Muscle layer of duodenum (tissue), 2 donors: ENCODE results near the gene KRTAP2-4.
"Not testable (repeated sequence)": the region's sequence is repeated elsewhere in the genome, so short reads cannot be mapped to it uniquely, and the experiment has no call there.

ENCODE experiments used
- H3K27ac ChIP-seq: one replicate; pipeline ENCODE4 v1.7.0; 2013; ENCODE audit warnings: mild to moderate bottlenecking, low read length
- H3K27me3 ChIP-seq: one replicate; pipeline ENCODE4 v1.7.0; 2013; ENCODE audit warnings: low read depth, mild to moderate bottlenecking, control low read depth, low read length
- H3K36me3 ChIP-seq, 2 donors: one replicate each; pipeline ENCODE4 v1.7.0; 2013; ENCODE audit warnings: low read length in 2 of 2, control low read depth in 1 of 2, mild to moderate bottlenecking in 1 of 2; ENCODE audit not compliant: insufficient read depth in 2 of 2, control insufficient read depth in 1 of 2
- H3K4me1 ChIP-seq, 2 donors: one replicate each; pipeline ENCODE4 v1.7.0; 2013; ENCODE audit warnings: low read length in 2 of 2, mild to moderate bottlenecking in 2 of 2, control low read depth in 1 of 2, moderate library complexity in 1 of 2; ENCODE audit not compliant: insufficient read depth in 2 of 2, control insufficient read depth in 1 of 2
- H3K4me3 ChIP-seq, 2 donors: one replicate each; pipeline ENCODE4 v1.7.0; 2013; ENCODE audit warnings: low read length in 2 of 2, low read depth in 1 of 2, mild to moderate bottlenecking in 1 of 2
- H3K9me3 ChIP-seq, 2 donors: one replicate each; pipeline ENCODE4 v1.7.0; 2013; ENCODE audit warnings: low read length in 2 of 2, control low read depth in 1 of 2, mild to moderate bottlenecking in 1 of 2; ENCODE audit not compliant: control insufficient read depth in 1 of 2
- donor health status: healthy.

The KRTAP2-4 gene

DNA sequence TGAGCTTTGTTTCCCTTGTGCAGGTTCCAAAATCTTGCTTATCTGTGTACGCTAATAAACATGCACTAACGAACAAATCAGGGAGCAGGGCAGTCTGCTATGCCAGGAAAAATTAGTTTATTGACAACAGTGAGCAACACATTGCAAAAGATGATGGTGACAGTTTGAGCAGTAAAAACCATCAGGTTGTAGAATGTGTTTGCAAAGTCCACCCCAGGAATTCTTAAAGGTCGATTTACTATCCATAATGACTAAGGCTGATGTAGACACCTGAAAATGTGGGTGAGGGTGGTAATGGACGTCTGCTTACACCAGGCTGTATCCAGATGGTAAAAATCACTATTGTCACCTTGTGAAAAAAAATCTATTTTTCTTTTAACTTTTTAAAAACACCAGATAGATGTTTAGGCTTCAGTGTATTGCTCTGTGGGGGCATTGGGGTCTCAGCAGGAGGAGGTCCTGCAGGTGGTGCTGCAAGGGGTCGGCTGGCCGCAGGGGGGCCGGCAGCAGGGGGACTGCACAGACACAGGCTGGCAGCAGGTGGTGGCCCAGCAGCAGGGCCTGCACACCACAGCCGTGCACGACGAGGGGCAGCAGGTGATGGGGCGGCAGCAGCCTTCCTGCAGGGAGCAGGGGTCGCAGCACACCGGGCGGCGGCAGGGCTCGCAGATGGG lies 526 bp downstream of the KRTAP2-4 start:
- not testable (repeated sequence) for H3K4me3 ChIP-seq, H3K9me3 ChIP-seq, H3K36me3 ChIP-seq, H3K27ac ChIP-seq, H3K4me1 ChIP-seq, H3K27me3 ChIP-seq

DNA sequence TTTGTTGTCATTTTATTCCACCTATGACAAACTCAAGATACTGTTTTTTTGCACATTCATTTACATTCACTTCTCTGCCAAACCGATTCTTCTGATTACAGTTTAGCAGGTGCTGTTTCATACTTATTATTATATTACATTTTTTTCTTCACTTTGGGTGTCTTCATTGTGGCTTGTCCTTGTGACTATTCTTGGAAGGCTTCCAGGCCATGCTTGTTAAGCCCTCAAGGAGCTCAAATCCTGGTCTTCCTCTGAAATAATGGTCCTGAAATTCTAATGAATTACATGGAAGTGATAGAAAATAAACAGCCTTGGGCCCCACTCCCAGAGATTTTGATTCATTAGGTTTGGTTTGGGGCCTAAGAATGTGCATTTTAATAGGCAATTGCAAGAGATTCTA lies 1.4 kb downstream of the KRTAP2-4 start:
- Histone ChIP-seq H3K9me3 (no peaks in the 10 kb centered on the region), H3K27me3 (no peaks in the 10 kb centered on the region), H3K4me1 (no peaks in the 10 kb centered on the region), H3K36me3 (peaks cover 0 to 4% of the 10 kb centered on the region in 2 donors), H3K27ac (no peak overlapping the region), H3K4me3 (no peak overlapping the region)

GRCh38 chr17:41063449-41063848 lies 2.2 kb downstream of the KRTAP2-4 start:
- H3K27ac ChIP-seq: no peak overlapping the region
- peaks cover 0 to 4% of the 10 kb centered on the region in 2 donors for H3K36me3 ChIP-seq
- H3K4me1 ChIP-seq: no peaks in the 10 kb centered on the region
- H3K9me3 ChIP-seq: no peaks in the 10 kb centered on the region
- no peak overlapping the region for H3K4me3 ChIP-seq
- no peaks in the 10 kb centered on the region for H3K27me3 ChIP-seq

GRCh38 chr17:41061964-41062363 lies 3.7 kb downstream of the KRTAP2-4 start:
- H3K27me3 ChIP-seq: no peaks in the 10 kb centered on the region
- H3K36me3 ChIP-seq: peaks cover 0 to 4% of the 10 kb centered on the region in 2 donors
- no peaks in the 10 kb centered on the region for H3K4me1 ChIP-seq
- no peak overlapping the region for H3K4me3 ChIP-seq
- no peak overlapping the region for H3K27ac ChIP-seq
- peaks cover 0 to 5% of the 10 kb centered on the region in 2 donors for H3K9me3 ChIP-seq

DNA sequence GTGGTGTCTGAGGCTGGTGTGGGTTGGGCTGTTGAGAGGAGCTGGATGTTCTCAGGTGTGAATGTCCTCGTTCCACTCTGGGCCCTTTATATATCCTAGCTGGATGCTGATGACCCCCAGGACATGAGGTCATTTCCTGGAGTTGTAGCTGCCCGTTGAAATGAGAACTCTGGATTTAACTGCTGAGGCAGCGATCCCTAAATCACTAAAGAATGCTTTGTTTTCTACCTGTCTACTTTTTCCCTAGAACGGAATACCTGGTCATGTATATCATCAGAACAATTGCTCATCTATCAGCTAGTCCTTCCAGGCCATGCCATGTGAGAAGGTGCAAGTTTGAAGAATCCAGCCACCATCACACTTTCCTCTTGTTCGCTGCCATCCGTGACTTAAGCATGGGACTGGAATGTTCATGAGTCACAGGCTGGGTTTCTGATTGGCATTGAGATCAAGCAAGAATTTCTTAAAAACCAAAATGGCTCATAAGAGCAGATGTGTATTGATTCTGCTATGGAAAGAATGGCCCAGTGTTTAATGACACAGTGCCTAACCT lies 5.6 kb downstream of the KRTAP2-4 start, which contains the start of gene KRTAP2-3:
Gene KRTAP2-3, minus strand, starts transcription at position 63 of the 553 bp plus-strand sequence. CDS start 64 bp downstream, outside the sequence.
- Histone ChIP-seq H3K27me3 (no peaks in the 10 kb centered on the region), H3K9me3 (peaks cover 0 to 5% of the 10 kb centered on the region in 2 donors), H3K36me3 (peaks cover 0 to 4% of the 10 kb centered on the region in 2 donors), H3K4me3 (no peak within 1 kb of the TSS), H3K4me1 (no peaks in the 10 kb centered on the region), H3K27ac (no peak within 1 kb of the TSS)

- H3K27ac ChIP-seq, H3K9me3 ChIP-seq, H3K36me3 ChIP-seq, H3K4me1 ChIP-seq, H3K4me3 ChIP-seq, H3K27me3 ChIP-seq: not testable (repeated sequence)
Measured at GRCh38 chr17:41059276-41060051, 6.2 kb downstream of the KRTAP2-4 start.

GRCh38 chr17:41058741-41059140 lies 6.9 kb downstream of the KRTAP2-4 start:
- Histone ChIP-seq H3K4me3 (no peak overlapping the region), H3K4me1 (no peaks in the 10 kb centered on the region), H3K27ac (no peak overlapping the region), H3K36me3 (peaks cover 0 to 4% of the 10 kb centered on the region in 2 donors), H3K27me3 (no peaks in the 10 kb centered on the region), H3K9me3 (peaks cover 0 to 5% of the 10 kb centered on the region in 2 donors)

DNA sequence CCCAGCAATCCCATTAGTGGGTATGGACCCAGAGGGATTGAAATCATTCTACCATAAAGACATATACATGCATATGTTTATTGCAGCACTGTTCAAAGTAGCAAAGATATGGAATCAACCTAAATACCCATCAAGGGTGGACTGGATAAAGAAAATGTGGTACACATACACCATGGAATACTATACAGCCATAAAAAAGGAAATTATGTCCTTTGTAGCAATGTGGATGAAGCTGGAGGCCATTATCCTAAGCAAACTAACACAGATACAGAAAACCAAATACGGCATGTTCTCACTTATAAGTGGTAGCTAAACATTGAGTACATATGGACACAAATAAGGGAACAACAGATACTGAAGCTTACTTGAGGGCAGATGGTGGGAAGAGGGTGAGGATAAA lies 8.1 kb downstream of the KRTAP2-4 start:
- Histone ChIP-seq H3K9me3 (peaks cover 0 to 5% of the 10 kb centered on the region in 2 donors), H3K27ac (no peak overlapping the region), H3K4me1 (no peaks in the 10 kb centered on the region), H3K36me3 (peaks cover 0 to 4% of the 10 kb centered on the region in 2 donors), H3K27me3 (no peaks in the 10 kb centered on the region), H3K4me3 (no peak overlapping the region)

DNA sequence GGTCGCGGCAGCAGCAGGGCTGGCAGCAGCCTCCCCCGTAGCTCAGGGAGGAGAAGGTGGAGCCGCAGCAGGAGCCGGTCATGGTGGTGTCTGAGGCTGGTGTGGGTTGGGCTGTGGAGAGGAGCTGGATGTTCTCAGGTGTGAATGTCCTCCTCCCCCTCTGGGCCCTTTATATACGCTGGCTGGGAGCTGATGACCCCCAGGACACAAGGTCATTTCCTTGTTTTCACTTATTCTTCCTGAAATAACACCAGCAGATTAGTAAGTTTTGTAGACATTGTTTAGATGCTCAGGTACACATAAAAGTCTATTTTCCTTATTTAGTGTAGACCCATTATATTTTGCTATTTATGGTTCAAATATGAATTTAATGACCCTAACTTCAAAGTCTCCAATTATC lies 10.5 kb downstream of the KRTAP2-4 start, which contains the start of gene KRTAP2-2:
Gene KRTAP2-2, minus strand, starts transcription at position 101 of the 400 bp plus-strand sequence. Its CDS starts 19 bp downstream, at position 82.
- not testable (repeated sequence) for H3K4me1 ChIP-seq, H3K36me3 ChIP-seq, H3K27ac ChIP-seq, H3K4me3 ChIP-seq, H3K27me3 ChIP-seq, H3K9me3 ChIP-seq

- H3K27ac ChIP-seq, H3K36me3 ChIP-seq, H3K9me3 ChIP-seq, H3K4me1 ChIP-seq, H3K27me3 ChIP-seq, H3K4me3 ChIP-seq: not testable (repeated sequence)
Measured at GRCh38 chr17:41054556-41054955, 11.1 kb downstream of the KRTAP2-4 start.

DNA sequence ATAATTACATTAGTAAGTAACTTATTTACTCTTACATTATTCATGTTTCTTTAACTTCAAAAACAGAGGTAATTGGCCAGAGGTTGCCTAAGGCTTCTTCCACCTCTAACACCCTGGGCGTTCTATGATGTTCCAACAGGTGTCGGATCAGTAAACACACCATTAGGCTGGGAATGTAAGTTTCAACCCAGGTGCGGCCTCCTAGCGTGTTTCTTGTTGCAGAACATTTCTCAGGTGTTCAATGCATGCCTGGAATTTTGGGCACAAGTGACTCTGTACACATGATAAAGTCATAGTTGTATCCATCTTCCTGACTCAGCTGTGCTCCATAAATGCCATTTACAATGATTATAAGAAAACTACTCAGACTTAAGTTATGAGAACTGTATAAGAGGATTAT lies 11.7 kb downstream of the KRTAP2-4 start:
- no peaks in the 10 kb centered on the region for H3K27me3 ChIP-seq
- no peak overlapping the region for H3K4me3 ChIP-seq
- no peak overlapping the region for H3K27ac ChIP-seq
- H3K36me3 ChIP-seq: no peaks in the 10 kb centered on the region
- H3K4me1 ChIP-seq: no peaks in the 10 kb centered on the region
- peaks cover 0 to 5% of the 10 kb centered on the region in 2 donors for H3K9me3 ChIP-seq
